Measurements from ENCODE around the gene NUCKS1. TPM values are rescaled to one million over a fixed set of nuclear protein-coding genes. Genes with fewer than 3 reads are reported as not detected.

The NUCKS1 gene
- total and polyA plus RNA-seq, 10 of the 15 experiments (the other 5 are each of a cell fraction or from before 2014, with no cell fraction given) = 40.5 to 135 (median 55.5) TPM

DNA sequence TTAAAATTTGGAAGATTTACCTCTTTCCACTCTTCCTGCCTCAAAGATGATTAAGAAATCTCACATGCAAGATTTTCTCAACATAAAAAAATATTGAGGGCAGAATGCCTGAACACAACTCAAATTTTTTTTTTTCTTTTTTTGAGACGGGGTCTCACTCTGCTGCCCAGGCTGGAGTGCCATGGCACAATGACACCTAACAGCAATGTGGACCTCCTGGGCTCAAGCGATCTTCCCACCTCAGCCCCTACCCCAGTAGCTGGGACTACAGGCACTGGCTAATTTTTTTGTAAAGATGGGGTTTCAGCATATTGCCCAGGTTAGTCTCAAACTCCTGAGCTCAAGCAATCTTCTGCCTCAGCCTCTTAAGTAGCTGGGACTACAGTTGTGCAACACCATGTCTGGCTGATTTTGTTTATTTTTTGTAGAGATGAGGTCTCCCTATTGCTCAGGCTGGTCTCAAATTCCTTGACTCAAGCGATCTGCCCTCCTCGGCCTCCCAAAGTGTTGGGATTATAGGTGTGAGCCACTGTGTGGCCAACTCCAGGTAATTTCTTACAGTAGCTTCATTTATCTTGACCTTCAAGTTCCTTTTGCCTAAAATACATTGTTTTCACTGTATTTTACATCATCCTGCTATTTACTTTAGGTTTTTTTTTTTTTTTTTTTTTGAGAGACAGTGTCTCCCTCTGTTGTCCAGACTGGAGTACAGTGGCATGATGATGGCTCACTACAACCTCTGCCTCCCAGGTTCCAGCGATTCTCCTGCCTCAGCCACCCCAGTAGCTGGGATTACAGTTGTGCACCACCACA, 10.4 kb downstream of the NUCKS1 start:
- SMC1A ChIA-PET (ENCODE audit: uncharacterized antibody, unreplicated experiment) = interaction anchor here (1.4 to 8.8 kb wide), 6 partner anchors 10 to 81 kb away, joined by 3 to 69 read pairs (median 13); no protein-coding TSS in a partner anchor
- Histone ChIP-seq H3K36me3 (ENCODE audit: control insufficient read depth in 2 of 2, insufficient read depth in 2 of 2, low read length in 1 of 2) (peaks cover 0 to 8% of the 10 kb centered on the region in 2 experiments; a peak in 2 of 4 replicates), H4K20me1 (ENCODE audit: control insufficient read depth, insufficient read depth) (no peaks in the 10 kb centered on the region), H3K79me2 (ENCODE audit: control insufficient read depth, insufficient read depth, low read length) (peaks cover 68% of the 10 kb centered on the region), H3K4me1 (ENCODE audit: control insufficient read depth, insufficient read depth, low read length) (peaks cover 5% of the 10 kb centered on the region), H3K9me3 (replicated peaks; ENCODE audit: control insufficient read depth, insufficient read depth, low read length) (no peaks in the 10 kb centered on the region), H3K27ac (ENCODE audit: control insufficient read depth, insufficient read depth) (no peak overlapping the region), H3K27me3 (replicated peaks in 1 of 2; ENCODE audit: control insufficient read depth in 2 of 2, insufficient read depth in 2 of 2, low read length in 1 of 2) (no peaks in the 10 kb centered on the region), H3K9ac (ENCODE audit: control insufficient read depth, insufficient read depth, low read length) (no peak overlapping the region), H2AFZ (ENCODE audit: control insufficient read depth, low read depth, low read length) (no peak overlapping the region), H3K4me2 (ENCODE audit: control insufficient read depth, insufficient read depth) (no peak overlapping the region), H3K4me3 (no peak overlapping the region)
- RAD21 ChIA-PET (ENCODE audit: unreplicated experiment) = interaction anchor here (1.4 to 2.7 kb wide), 3 partner anchors 24 to 81 kb away, joined by 3 to 14 read pairs (median 5); no protein-coding TSS in a partner anchor
- TF ChIP-seq POLR2AphosphoS5 (IDR thresholded peaks at IDR 0.05; ENCODE audit: low read length) = no peak
- peak; percentile 40; the same call in 1 of the 2 replicates for TF ChIP-seq ZNF384 (IDR thresholded peaks at IDR 0.05; ENCODE audit: borderline replicate concordance, low read depth, low read length)
- TF ChIP-seq, protein P1, sequence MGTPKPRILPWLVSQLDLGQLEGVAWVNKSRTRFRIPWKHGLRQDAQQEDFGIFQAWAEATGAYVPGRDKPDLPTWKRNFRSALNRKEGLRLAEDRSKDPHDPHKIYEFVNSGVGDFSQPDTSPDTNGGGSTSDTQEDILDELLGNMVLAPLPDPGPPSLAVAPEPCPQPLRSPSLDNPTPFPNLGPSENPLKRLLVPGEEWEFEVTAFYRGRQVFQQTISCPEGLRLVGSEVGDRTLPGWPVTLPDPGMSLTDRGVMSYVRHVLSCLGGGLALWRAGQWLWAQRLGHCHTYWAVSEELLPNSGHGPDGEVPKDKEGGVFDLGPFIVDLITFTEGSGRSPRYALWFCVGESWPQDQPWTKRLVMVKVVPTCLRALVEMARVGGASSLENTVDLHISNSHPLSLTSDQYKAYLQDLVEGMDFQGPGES (IDR thresholded peaks at IDR 0.05) = no peak
- intact Hi-C loops (cut with micrococcal nuclease; ENCODE audit: unreplicated experiment) = no loop called here
- no TSS peak for BruUV-seq (replicated peaks)
- CTCF ChIA-PET = interaction anchor here (0.7 to 7.9 kb wide), 10 partner anchors 9 to 103 kb away, joined by 3 to 66 read pairs (median 4); no protein-coding TSS in a partner anchor
- POLR2A ChIA-PET = interaction anchor here (2.1 kb wide), 1 partner anchor 15 kb away, joined by 6 read pairs; no protein-coding TSS in a partner anchor
- 77% methylated on average over 5 of the region's 5 CpGs for WGBS (ENCODE audit: insufficient coverage, insufficient replicate concordance, low lambda C conversion rate, missing lambda C conversion rate)
- FAIRE-seq (no peak), ATAC-seq (no peak), DNase-seq (ENCODE audit: low read depth, low spot score) (no peak)
- in situ Hi-C loops (cut with MboI) = no loop called here

DNA sequence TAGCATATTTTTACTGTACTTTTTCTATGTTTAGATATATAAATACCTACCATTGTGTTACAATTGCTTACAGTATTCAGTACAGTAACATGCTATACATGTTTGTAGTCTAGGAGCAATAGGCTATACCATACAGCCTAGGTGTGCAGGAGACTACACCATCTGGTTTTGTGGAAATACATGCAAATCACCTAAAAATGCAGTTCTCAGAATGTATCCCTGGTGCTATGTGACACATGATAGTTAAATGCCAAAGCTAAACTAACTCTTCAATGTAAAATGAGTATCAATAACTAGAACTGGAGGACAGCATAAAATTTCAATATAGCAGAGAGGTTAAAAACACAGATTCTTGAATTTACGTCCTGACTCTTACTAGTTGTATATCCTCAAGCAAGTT, 14.8 kb downstream of the NUCKS1 start:
- no peak overlapping the region for H3K4me2 ChIP-seq (ENCODE audit: control insufficient read depth, insufficient read depth)
- peaks cover 57% of the 10 kb centered on the region for H3K79me2 ChIP-seq (ENCODE audit: control insufficient read depth, insufficient read depth, low read length)
- intact Hi-C loops (cut with micrococcal nuclease; ENCODE audit: unreplicated experiment) (no loop called here), in situ Hi-C loops (cut with MboI) (no loop called here)
- H3K27me3 ChIP-seq (replicated peaks in 1 of 2; ENCODE audit: control insufficient read depth in 2 of 2, insufficient read depth in 2 of 2, low read length in 1 of 2) = no peaks in the 10 kb centered on the region
- POLR2A ChIA-PET = no interaction called here
- 17% methylated on average over 1 of the region's 1 CpG for WGBS (ENCODE audit: insufficient coverage, insufficient replicate concordance, low lambda C conversion rate, missing lambda C conversion rate)
- H3K9me3 ChIP-seq (replicated peaks; ENCODE audit: control insufficient read depth, insufficient read depth, low read length) = no peaks in the 10 kb centered on the region
- FAIRE-seq = peak; percentile 72
- H2AFZ ChIP-seq (ENCODE audit: control insufficient read depth, low read depth, low read length) = no peak overlapping the region
- BruUV-seq (replicated peaks) = no TSS peak
- peak; percentile 40; the same call in 2 of the 3 replicates for ATAC-seq
- SMC1A ChIA-PET (ENCODE audit: uncharacterized antibody, unreplicated experiment) = interaction anchor here (1.2 to 8.8 kb wide), 3 partner anchors 12 to 77 kb away, joined by 4 to 69 read pairs (median 4); no protein-coding TSS in a partner anchor
- no peak for TF ChIP-seq FOXM1 (IDR thresholded peaks at IDR 0.05; ENCODE audit: low read depth, low read length)
- no peak for TF ChIP-seq KDM1A (IDR thresholded peaks at IDR 0.05; ENCODE audit: borderline replicate concordance)
- TF ChIP-seq ESRRA (IDR thresholded peaks at IDR 0.05; ENCODE audit: low read length) = no peak
- TF ChIP-seq, protein P2, sequence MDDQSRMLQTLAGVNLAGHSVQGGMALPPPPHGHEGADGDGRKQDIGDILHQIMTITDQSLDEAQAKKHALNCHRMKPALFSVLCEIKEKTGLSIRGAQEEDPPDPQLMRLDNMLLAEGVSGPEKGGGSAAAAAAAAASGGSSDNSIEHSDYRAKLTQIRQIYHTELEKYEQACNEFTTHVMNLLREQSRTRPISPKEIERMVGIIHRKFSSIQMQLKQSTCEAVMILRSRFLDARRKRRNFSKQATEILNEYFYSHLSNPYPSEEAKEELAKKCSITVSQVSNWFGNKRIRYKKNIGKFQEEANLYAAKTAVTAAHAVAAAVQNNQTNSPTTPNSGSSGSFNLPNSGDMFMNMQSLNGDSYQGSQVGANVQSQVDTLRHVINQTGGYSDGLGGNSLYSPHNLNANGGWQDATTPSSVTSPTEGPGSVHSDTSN (IDR thresholded peaks at IDR 0.05; ENCODE audit: insufficient replicate concordance, low read depth, low read length) = no peak
- H3K9ac ChIP-seq (ENCODE audit: control insufficient read depth, insufficient read depth, low read length) = no peak overlapping the region
- CTCF ChIA-PET = interaction anchor here (0.7 kb wide), 1 partner anchor 10 kb away, joined by 3 read pairs; no protein-coding TSS in a partner anchor
- H4K20me1 ChIP-seq (ENCODE audit: control insufficient read depth, insufficient read depth) = no peaks in the 10 kb centered on the region
- no peak overlapping the region for H3K27ac ChIP-seq (ENCODE audit: control insufficient read depth, insufficient read depth)
- H3K4me3 ChIP-seq = no peak overlapping the region
- RAD21 ChIA-PET (ENCODE audit: unreplicated experiment) = interaction anchor here (1.0 kb wide), 1 partner anchor 78 kb away, joined by 4 read pairs; no protein-coding TSS in a partner anchor
- H3K36me3 ChIP-seq (ENCODE audit: control insufficient read depth in 2 of 2, insufficient read depth in 2 of 2, low read length in 1 of 2) = peaks cover 0 to 3% of the 10 kb centered on the region in 2 experiments; a peak in 2 of 4 replicates
- no peak for DNase-seq (ENCODE audit: low read depth, low spot score)
- no peaks in the 10 kb centered on the region for H3K4me1 ChIP-seq (ENCODE audit: control insufficient read depth, insufficient read depth, low read length)

Measured in GM12878 (cell line).